Measurements from ENCODE around the gene PRH2. TPM values are rescaled to one million over a fixed set of nuclear protein-coding genes. Genes with fewer than 3 reads are reported as not detected.

Gene PRH2
- total and polyA plus RNA-seq, 9 of the 15 experiments (the other 6 are each of a cell fraction or from before 2014, with no cell fraction given) = 0.18 to 0.81 (median 0.24) TPM; not detected in 6

DNA sequence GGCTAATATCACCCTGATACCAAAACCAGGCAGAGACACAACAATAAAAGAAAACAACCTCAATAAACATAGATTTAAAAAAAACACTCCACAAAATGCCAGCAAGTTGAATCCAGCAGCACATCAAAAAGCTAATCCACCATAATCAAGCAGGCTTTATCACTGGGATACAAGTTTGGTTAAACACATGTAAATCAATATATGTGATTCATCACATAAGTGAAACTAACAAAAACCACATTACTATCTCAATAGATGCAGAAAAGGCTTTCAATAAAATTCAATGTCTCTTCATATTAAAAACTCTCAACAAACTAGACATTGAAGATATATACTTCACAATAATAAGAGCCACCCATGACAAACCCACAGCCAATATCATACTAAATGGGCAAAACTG lies 27.0 kb downstream of the PRH2 start:
- no peak for FAIRE-seq
- TF ChIP-seq FOXM1 (IDR thresholded peaks at IDR 0.05; ENCODE audit: low read depth) (no peak), FOXM1 (CRISPR knock-in tag; IDR thresholded peaks at IDR 0.05; ENCODE audit: low read depth) (no peak), WHSC1 (IDR thresholded peaks at IDR 0.05; ENCODE audit: low read length) (no peak), ZNF23 (CRISPR knock-in tag; IDR thresholded peaks at IDR 0.05) (no peak), POLR3G (IDR thresholded peaks at IDR 0.05; ENCODE audit: extremely low read depth, insufficient read length, insufficient replicate concordance) (no peak), CREB1 (IDR thresholded peaks at IDR 0.05) (no peak), CREB1 (CRISPR knock-in tag; IDR thresholded peaks at IDR 0.05) (no peak), TGIF2 (CRISPR knock-in tag; IDR thresholded peaks at IDR 0.05) (no peak), SMAD1 (IDR thresholded peaks at IDR 0.05; ENCODE audit: low read depth, low read length, partially characterized antibody) (no peak), ZNF79 (CRISPR knock-in tag; IDR thresholded peaks at IDR 0.05; ENCODE audit: low read depth) (no peak), ZNF217 (CRISPR knock-in tag; IDR thresholded peaks at IDR 0.05) (no peak), PCBP2 (IDR thresholded peaks at IDR 0.05; ENCODE audit: low read depth, low read length, poor library complexity, severe bottlenecking) (no peak), ZNF408 (CRISPR knock-in tag; IDR thresholded peaks at IDR 0.05; ENCODE audit: low read depth) (no peak)
- TF ChIP-seq, protein P1, sequence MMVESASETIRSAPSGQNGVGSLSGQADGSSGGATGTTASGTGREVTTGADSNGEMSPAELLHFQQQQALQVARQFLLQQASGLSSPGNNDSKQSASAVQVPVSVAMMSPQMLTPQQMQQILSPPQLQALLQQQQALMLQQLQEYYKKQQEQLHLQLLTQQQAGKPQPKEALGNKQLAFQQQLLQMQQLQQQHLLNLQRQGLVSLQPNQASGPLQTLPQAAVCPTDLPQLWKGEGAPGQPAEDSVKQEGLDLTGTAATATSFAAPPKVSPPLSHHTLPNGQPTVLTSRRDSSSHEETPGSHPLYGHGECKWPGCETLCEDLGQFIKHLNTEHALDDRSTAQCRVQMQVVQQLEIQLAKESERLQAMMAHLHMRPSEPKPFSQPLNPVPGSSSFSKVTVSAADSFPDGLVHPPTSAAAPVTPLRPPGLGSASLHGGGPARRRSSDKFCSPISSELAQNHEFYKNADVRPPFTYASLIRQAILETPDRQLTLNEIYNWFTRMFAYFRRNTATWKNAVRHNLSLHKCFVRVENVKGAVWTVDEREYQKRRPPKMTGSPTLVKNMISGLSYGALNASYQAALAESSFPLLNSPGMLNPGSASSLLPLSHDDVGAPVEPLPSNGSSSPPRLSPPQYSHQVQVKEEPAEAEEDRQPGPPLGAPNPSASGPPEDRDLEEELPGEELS (CRISPR knock-in tag; IDR thresholded peaks at IDR 0.05; ENCODE audit: borderline replicate concordance) = no peak
- TF ChIP-seq, protein P2, sequence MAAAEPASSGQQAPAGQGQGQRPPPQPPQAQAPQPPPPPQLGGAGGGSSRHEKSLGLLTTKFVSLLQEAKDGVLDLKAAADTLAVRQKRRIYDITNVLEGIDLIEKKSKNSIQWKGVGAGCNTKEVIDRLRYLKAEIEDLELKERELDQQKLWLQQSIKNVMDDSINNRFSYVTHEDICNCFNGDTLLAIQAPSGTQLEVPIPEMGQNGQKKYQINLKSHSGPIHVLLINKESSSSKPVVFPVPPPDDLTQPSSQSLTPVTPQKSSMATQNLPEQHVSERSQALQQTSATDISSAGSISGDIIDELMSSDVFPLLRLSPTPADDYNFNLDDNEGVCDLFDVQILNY (CRISPR knock-in tag; IDR thresholded peaks at IDR 0.05) = no peak
- TF ChIP-seq, protein P3, sequence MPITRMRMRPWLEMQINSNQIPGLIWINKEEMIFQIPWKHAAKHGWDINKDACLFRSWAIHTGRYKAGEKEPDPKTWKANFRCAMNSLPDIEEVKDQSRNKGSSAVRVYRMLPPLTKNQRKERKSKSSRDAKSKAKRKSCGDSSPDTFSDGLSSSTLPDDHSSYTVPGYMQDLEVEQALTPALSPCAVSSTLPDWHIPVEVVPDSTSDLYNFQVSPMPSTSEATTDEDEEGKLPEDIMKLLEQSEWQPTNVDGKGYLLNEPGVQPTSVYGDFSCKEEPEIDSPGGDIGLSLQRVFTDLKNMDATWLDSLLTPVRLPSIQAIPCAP (CRISPR knock-in tag; IDR thresholded peaks at IDR 0.05; ENCODE audit: borderline replicate concordance) = no peak

More for the DNA sequence above, 27.0 kb downstream of the PRH2 start:
- Histone ChIP-seq H3K4me3 (no peak overlapping the region), H4K20me1 (replicated peaks; ENCODE audit: control insufficient read depth, insufficient read depth, low read length) (no peaks in the 10 kb centered on the region), H3K27me3 (ENCODE audit: control insufficient read depth in 2 of 2, insufficient read depth in 2 of 2, low read length in 2 of 2) (no peaks in the 10 kb centered on the region), H3K36me3 (ENCODE audit: control insufficient read depth, insufficient read depth, low read length) (no peaks in the 10 kb centered on the region), H3K9me3 (replicated peaks; ENCODE audit: control insufficient read depth, insufficient read depth, low read depth, low read length) (no peaks in the 10 kb centered on the region), H3K79me2 (ENCODE audit: control insufficient read depth, insufficient read depth, low read length) (no peaks in the 10 kb centered on the region), H3K9me1 (ENCODE audit: control insufficient read depth, insufficient read depth, low read length) (no peaks in the 10 kb centered on the region), H3K27ac (ENCODE audit: extremely low read depth, low read depth, low read length) (no peak overlapping the region), H3K9ac (ENCODE audit: insufficient read depth in 1 of 2, low read depth in 2 of 2, low read length in 2 of 2) (no peak overlapping the region), H3K4me2 (ENCODE audit: insufficient read depth, low read length) (no peak overlapping the region), H3K4me1 (replicated peaks in 1 of 2; ENCODE audit: control insufficient read depth in 2 of 2, insufficient read depth in 2 of 2, low read length in 2 of 2) (no peaks in the 10 kb centered on the region), H2AFZ (ENCODE audit: low read depth, low read length) (no peak overlapping the region)
- no TSS peak for BruUV-seq (replicated peaks)
- DNase-seq (ENCODE audit: extremely low read depth in 1 of 4, low spot score in 3 of 4) (no peak), ATAC-seq (no peak)
- intact Hi-C loops (cut with micrococcal nuclease) = no loop called here
- in situ Hi-C loops (cut with MboI) = no loop called here
- ChIA-PET CTCF (ENCODE audit: low intra/inter-chr PET ratio) (no interaction called here), POLR2A (no interaction called here)

Data from K562 (cell line).